GM06990 (cell line): Measurements from ENCODE around the gene CCDC74A.
"Not testable (repeated sequence)": the region's sequence is repeated elsewhere in the genome, so short reads cannot be mapped to it uniquely, and the experiment has no call there.

Source experiments
- DNase-seq: peaks from one replicate; pipeline ENCODE4 v3.0.0-alpha.2; 2011; ENCODE audit not compliant: insufficient read length; ENCODE audit errors: extremely low read depth
- H3K27me3 ChIP-seq: replicated peaks from 2 replicates; pipeline ENCODE4 v1.6.0; 2011; ENCODE audit warnings: low read length; ENCODE audit not compliant: control insufficient read depth, insufficient read depth
- H3K36me3 ChIP-seq: 2 replicates; pipeline ENCODE4 v1.5.1; 2011; ENCODE audit warnings: low read length; ENCODE audit not compliant: control insufficient read depth, insufficient read depth
- H3K4me3 ChIP-seq: replicated peaks from 2 replicates; pipeline ENCODE4 v1.5.1; 2011; ENCODE audit warnings: low read depth, mild to moderate bottlenecking, control low read depth, low read length
- TF ChIP-seq, protein P1 (sequence below): IDR thresholded peaks from 2 replicates; pipeline ENCODE4 v1.5.1; 2011; ENCODE audit warnings: low read length, control low read depth, mild to moderate bottlenecking, inconsistent platforms; ENCODE audit not compliant: insufficient read depth, poor library complexity, severe bottlenecking

Gene CCDC74A

DNA sequence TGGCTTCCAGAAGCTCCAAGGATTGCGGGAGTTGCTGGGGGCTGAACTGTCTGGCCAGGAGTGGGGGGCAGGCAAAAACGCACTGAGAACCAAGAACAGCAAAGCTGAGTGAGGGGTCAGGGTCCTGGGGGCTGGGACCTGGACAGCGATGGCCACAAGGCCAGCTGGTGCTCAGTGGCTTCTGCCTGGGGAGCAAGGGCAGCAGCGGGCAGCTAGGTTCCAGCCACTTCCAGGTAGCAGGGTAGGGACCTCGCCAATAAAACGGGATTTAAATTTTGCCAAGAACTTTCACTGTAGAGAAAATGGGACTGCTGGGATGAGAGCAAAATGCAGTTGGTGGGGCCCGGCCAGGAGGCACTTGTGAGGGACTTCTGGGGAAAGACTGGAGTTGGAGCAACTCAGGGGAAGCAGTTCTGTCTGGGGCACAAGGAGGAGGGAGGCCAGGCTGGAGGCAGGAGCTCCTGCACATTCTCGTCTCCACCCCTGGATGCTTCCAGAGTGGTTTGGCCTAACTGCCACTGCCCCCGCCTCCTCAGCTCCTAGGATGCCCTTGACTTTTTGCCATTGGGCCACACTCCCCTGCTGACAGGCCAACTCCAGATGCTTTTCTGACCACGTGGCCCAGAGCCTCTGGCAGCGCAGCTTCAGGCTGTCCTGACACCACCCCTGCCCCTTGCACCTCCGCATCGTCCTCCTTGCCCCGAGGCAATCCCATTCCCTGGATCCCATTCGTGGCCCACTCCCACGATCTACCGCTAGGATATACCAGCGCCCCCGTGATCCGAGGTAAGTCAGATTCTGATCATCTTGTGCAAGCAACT, 5.5 kb upstream of the CCDC74A start:
- H3K4me3 ChIP-seq, result no peak overlapping the region
- H3K36me3 ChIP-seq, result peaks cover 10% of the 10 kb centered on the region
- H3K27me3 ChIP-seq, result no peaks in the 10 kb centered on the region
- TF ChIP-seq, protein P1, sequence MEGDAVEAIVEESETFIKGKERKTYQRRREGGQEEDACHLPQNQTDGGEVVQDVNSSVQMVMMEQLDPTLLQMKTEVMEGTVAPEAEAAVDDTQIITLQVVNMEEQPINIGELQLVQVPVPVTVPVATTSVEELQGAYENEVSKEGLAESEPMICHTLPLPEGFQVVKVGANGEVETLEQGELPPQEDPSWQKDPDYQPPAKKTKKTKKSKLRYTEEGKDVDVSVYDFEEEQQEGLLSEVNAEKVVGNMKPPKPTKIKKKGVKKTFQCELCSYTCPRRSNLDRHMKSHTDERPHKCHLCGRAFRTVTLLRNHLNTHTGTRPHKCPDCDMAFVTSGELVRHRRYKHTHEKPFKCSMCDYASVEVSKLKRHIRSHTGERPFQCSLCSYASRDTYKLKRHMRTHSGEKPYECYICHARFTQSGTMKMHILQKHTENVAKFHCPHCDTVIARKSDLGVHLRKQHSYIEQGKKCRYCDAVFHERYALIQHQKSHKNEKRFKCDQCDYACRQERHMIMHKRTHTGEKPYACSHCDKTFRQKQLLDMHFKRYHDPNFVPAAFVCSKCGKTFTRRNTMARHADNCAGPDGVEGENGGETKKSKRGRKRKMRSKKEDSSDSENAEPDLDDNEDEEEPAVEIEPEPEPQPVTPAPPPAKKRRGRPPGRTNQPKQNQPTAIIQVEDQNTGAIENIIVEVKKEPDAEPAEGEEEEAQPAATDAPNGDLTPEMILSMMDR, result no peak
- DNase-seq, result no peak

DNA sequence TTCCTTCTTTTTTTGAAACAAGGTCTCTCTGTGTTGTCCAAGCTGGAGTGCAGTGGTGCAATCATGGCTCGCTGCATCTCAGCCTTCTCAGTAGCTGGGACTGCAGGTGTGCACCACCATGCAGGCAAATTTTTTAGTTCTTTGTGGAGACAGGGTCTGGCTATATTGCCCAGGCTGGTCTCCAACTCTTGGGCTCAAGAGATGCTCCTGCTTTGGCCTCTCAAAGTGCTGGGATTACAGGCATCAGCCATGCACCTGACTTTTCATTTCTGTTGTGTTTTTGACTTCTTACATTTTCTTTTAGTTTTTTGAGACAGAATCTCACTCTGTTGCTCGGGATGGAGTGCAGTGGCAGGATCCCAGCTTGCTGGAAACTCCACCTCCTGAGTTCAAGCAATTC, 2.4 kb upstream of the CCDC74A start:
- not testable (repeated sequence) for H3K4me3 ChIP-seq, H3K27me3 ChIP-seq, H3K36me3 ChIP-seq, DNase-seq

DNA sequence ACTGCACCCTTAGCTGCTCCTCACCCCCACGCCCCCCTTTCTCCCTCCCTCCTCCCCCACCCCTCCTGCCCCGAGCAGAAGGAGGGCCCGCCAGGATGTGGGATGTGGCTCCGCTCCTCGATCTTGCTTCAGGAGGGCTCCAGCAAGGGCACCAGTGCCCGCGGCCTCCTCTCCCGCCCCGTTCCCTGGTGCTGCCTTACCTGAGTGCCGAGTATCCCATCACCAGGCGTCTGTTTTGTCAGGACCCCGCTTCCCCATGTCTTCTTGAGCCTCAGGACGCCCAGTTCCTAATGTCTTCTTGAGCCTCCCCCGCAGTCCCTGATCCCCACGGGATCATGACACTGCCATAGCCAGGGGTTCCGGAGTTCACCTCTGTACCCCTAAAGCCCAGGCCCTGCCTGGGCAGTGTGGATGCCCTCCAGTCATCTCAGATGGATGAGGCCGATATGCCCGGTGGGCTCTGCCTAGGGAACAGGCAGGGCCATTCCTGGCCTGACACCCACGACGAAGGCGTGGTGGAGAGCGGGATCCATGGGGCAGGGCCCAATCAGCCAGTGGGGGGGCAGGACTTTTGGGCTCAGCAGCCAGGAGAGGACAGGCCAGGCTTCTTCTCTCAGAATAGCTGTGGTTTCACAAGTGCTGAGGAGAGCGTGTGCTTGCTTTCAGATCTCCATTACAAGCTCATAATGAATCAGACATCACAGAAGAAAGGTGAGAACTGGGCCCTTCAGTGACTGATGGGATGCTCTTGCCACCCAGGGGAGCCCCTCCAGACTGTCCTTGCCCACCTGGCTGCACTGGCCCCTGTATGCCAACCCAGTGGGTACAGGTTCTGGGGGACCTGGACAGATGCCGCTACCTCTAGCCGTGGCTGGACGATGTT, 1.5 kb downstream of the CCDC74A start:
- H3K36me3 ChIP-seq, H3K27me3 ChIP-seq: not testable (repeated sequence)
- peak overlapping the region; percentile 65 for H3K4me3 ChIP-seq
- peak; percentile 68 for DNase-seq

DNA sequence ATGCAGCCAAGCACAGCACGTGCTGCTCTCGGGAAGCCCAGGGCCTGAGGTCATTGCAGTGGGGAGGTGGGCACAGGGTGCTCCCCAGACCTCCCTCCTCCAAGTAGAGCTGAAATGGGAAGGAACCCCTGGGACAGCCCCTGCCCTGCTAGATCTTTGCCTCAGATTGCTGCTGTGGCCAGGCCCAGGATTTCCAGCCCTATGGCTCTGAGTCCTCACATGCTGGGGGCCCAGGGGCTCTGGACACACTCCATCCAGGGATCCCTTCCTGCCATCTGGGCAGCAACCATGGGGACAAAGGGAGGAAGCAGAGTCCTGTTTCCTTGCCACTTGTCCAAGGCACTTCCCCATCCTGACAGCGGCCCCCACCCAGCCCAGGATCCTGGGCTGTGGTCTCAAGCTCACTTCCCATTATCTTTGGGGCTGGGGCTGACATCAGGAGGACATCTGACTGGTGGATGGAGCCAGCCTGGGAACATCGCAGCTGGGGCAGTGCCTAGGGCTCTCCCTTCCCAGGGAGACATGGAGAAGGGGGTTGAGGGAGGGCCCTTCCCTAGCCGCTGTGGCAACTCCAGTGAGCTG, 2.3 kb downstream of the CCDC74A start:
- H3K36me3 ChIP-seq, H3K27me3 ChIP-seq: not testable (repeated sequence)
- peak overlapping the region; percentile 6; the same call in 1 of the 2 replicates for H3K4me3 ChIP-seq
- peak; percentile 49 for DNase-seq

DNA sequence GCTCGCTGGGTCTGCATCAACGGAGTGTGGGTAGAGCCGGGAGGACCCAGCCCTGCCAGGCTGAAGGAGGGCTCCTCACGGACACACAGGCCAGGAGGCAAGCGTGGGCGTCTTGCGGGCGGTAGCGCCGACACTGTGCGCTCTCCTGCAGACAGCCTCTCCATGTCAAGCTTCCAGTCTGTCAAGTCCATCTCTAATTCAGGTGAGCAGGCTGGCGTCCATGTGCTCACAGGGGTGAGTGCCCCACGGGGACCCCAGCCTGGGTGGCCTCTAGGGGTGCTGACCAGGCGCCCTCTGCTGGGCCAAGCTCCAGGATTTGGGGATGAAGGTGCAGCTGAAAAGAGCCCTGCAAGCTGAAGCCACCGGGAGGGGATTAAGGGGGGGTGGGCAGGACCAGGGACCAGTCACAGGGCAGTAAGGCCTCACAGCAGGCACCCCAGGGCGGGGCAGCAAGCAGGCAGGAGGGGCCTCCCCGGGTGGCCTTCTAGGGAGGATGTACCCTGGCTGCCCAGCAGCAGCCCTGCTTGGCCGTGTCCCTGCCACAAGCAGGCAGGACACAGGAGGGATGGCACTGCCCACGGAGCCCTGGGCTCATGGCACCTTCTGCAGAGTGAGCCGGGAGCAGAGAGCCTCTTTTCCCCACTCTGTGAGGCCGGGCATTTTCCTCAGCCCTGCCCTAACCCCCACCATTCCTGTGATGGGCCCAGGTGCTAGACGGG, 3.1 kb downstream of the CCDC74A start:
- H3K4me3 ChIP-seq, result not testable (repeated sequence)
- TF ChIP-seq, protein P1, result peak; percentile 19

DNA sequence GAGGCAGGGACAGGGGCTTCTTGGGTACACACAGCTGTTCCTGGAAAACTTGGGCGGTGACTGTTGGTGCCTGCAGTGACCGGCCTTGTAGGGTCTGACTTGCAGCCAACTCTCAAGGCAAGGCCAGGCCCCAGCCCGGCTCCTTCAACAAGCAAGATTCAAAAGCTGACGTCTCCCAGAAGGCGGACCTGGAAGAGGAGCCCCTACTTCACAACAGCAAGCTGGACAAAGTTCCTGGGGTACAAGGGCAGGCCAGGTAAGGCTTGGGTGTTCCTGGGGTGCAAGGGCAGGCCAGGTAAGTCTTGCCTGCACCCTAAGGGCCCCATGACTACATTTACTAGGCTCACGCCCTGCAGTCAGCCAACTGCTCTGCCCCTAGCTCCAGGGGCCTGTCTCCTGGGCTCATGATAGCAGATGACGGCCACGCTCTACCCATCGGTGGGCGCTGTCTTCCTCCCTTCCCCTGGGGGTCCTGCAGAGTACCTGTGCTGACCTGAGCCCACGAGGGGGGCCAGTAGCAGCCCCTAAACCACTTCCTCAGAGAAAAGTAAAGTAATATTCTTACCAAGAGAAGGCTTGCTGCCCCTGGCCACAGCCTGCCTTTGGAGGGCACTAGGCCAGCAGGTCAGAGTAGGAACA, 4.0 kb downstream of the CCDC74A start:
- not testable (repeated sequence) for H3K27me3 ChIP-seq, H3K4me3 ChIP-seq, DNase-seq, H3K36me3 ChIP-seq

More for the DNA sequence above, 3.1 kb downstream of the CCDC74A start:
- not testable (repeated sequence) for DNase-seq, H3K36me3 ChIP-seq, H3K27me3 ChIP-seq

DNA sequence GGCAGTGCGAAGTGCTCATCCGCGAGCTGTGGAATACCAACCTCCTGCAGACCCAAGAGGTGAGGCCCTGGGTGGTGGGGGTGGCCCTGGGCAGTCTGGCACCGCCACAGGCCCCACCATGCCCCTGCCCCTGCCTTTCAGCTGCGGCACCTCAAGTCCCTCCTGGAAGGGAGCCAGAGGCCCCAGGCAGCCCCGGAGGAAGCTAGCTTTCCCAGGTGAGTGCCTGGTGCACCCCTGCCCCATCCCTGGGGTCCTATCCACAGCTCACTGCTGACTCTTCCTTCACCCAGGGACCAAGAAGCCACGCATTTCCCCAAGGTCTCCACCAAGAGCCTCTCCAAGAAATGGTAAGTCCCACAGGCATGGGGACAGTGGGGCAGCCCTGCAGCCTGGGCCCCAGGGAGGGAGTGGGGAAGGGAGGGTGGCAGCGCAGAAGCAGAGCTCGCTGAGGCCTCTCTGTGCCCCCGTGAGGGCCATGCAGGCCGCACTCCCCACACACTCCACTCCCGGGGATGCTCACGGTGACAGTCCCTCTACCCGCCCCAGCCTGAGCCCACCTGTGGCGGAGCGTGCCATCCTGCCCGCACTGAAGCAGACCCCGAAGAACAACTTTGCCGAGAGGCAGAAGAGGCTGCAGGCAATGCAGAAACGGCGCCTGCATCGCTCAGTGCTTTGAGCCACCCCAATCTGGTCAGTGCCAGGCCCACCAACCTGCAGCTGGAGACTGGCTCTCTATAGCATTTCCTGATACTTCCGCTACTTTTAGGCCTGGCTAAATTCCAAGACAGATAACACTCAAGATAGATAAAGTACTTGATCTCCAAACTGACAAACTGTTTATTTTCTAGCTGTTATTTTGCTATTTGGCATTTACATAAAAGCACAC, 5.3 kb downstream of the CCDC74A start:
- not testable (repeated sequence) for H3K27me3 ChIP-seq, DNase-seq, H3K36me3 ChIP-seq, H3K4me3 ChIP-seq

DNA sequence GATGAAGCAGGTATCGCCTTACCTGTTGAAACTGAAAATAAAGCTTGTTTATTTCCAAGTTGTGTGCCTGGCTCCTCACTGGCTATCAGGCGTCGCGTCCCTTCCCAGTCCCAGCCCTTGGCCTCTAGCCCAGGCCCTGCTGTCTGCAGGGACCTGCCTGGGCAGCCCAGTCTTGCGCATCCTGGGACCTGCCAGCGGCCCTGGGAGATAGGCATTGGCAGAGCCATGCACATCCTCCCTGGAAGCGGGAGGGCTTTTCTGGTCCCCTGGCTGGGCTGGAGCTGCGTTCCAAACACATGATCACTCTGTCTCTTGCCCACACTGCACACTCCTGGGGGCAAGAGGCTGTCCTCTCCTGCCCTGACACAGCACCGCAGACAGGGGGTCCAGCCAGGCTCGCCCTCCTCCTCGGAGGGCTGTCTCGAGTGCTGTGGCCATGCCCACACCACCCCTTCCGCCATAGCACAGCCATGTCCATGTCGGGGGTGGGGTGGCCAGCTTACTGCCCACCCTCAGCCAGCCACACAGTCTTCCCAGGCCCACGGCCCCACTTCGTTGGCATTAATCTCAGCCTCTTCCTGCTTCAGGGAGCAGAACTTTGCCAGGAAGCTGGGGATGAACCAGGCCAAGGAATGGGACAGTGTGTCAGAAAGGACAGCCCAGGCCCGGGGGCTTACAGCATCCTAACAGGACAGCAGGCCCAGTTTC, 6.1 kb downstream of the CCDC74A start:
- not testable (repeated sequence) for DNase-seq, H3K36me3 ChIP-seq, H3K27me3 ChIP-seq, H3K4me3 ChIP-seq

DNA sequence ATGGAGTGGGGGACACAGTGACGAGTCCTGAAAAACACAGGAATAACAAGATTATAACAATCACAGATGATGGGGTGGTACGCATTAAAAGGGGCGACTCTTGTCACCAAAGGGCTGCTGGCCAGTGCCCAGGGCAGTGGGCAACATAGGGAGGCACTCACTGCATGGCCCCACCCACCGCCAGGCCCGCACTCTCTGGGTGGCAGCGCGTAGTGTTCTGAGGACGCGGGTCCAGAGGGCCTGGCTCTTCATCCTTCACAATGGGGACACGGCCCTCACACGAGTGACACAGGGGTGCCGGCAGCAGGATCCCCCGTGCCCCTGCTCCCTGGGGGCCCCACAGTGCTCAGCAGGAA, 6.6 kb downstream of the CCDC74A start:
- H3K36me3 ChIP-seq, H3K27me3 ChIP-seq, H3K4me3 ChIP-seq, DNase-seq: not testable (repeated sequence)

DNA sequence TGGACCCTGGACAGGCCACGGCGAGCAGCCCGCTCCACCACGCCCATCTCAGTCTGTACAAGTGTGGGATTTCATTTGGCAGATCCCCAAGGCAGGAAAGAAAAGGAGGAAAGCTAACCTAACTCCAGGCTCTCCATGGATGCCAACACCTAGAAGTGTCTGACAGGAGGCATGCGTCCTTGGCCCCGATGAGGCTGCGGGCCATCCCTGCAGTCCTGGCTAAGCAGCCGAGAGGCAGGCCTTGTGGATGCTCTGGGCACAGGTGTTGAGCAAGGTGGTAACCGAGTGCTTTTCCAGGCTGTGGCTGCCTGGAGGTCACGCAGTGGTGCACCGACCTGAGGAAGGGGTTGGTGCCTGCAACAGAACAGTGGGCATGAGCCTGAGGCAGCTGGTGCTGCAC, 7.3 kb downstream of the CCDC74A start:
- DNase-seq, H3K4me3 ChIP-seq, H3K27me3 ChIP-seq, H3K36me3 ChIP-seq: not testable (repeated sequence)
